ENCODE data around the gene MAP3K5.
A peak's percentile ranks its signal among the peaks of the same experiment; 100 is the strongest.

The MAP3K5 gene

DNA sequence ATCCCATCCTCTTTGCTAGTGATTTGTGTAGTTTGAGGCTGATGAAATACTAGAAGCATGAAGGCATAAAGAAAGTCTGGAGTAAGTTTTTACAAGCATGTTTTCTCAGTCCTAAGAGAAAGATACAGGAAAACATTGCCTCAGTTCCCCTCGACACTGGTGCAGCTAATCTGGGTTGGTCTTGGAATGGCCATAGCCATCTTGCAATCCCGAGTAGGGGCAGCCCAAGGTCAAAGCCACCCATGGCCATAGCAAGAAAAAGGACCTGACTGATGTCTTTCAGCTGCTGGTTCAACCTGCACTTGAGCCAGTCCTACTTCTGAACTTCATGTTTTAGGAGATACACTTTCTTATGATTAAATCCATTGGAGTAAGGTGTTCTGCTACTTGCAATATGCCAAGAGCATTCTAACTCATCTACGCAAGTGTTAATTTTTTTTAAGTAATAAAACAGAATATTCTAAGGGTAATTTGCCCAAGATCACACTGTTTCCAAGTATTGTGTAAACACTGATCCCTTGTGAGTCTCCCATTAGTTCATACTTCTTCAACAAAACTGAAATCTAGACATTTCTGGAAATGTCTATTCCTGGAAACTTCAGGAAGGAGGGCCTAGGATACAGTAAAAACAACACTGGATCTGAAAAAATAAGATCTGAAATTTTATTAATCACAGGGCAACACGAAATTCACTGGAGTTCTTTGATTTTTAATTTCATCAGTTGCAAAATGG is 108.9 kb downstream of the MAP3K5 start:
- no peak for DNase-seq (ENCODE audit: low read depth)

DNA sequence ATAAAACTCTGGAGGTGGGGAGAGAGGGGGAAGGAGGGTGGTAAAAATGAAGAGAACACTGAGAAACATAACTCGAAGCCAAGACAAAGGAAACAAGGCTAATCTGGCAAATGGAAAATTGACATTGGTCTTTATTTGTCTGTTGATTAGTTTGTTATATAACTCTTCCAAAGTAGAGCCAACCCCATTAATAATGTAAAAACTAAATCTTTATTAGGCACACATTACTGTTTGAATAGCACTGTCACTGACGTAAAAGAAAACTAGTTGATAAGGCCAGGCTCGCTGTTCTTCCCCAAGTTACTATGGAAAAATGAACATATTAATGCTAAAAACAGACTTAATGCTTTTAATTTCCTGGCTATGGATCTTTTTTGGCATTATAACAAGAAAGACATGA is 110.0 kb downstream of the MAP3K5 start:
- DNase-seq (ENCODE audit: low read depth), result no peak

DNA sequence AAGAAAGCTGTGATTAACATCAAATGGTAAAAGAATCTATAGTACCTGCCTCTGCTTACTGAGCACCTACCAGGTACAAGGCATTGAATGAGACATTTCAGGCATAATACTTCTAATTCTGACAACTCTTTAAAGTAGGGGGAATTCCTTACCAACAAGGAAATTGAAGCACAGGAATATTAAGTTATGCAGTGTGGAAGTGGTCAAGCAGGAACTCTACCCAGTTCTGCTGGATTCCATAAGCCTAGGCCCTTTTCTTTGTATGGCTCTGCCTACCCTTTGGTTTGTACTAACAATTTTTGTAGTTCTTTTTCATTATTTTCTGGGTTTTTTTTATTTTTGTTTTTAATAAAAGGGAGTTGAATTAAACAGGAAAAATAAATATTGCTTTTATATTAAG is 114.5 kb downstream of the MAP3K5 start:
- DNase-seq (ENCODE audit: low read depth), result no peak

DNA sequence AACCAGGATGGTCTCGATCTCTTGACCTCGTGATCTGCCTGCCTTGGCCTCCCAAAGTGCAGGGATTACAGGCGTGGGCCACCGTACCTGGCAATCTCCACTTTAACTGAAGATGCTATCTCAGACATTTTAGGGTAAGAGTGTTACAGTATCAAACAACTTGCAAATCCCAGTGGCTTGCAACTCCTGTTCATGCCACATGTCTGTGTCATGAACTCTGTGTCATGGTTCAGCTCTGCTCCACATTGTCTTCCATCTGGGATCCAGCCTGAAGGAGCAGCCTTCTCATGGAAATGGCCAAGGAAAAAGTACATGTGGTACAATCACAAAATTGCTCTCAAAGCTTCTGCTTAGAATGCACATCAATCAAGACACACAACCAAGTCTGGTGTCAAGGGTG is 114.9 kb downstream of the MAP3K5 start:
- DNase-seq (ENCODE audit: low read depth), result no peak

DNA sequence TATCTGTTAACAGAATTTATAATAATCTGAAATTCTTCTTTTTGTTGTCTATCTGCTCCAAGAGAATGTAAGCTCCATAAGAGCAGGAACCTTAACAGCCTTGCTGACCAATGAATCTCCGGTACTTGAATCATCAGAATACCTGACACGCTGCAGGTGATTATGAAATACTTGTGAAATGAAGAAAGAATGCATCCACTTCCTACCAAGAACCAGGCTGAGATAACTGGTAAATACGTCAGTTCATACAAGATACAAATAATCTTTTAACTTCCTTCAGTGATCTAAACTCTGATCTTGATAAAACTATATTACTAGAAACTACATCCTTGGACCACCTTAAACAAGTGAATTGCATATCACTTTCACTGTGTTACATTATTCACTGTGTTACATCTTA is 116.2 kb downstream of the MAP3K5 start:
- DNase-seq (ENCODE audit: low read depth), result no peak

DNA sequence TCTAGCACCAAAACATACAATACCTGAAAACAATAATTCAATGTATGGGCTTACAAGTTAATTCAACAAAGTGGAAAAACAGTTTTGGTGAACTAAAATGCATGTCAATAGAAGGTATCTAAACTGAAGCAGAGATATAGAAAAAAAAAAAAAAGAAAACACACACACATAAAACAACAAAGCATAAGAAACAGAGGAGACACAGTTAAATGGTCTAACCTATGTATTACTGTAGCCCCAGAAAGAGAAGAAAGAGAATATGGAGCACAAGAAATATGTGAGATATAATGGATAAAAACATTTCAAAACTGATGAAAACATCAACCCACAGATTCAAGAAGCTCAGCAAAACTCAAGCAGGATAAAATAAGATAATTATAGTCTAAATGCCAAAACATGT is 118.7 kb downstream of the MAP3K5 start:
- no peak for DNase-seq (ENCODE audit: low read depth)

DNA sequence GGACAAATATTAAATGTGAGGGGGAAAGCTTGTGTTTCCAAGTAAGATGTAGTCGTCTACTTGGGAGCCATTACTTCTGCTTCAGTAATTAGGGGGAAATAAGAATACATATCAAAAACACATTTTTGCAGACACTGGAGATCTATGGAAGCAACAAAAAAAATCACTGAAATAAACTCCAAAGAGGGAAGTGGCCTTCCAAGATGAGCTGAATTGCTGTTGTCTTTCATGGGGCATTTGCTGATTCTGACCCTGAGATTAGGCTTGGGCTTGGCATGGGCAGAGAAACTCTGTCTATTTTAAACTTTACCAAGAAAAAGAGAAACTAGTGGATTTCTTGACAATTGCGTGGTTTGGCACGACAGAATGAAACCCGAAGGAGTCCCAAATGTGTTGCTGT is 120.1 kb downstream of the MAP3K5 start:
- DNase-seq (ENCODE audit: low read depth), result no peak

DNA sequence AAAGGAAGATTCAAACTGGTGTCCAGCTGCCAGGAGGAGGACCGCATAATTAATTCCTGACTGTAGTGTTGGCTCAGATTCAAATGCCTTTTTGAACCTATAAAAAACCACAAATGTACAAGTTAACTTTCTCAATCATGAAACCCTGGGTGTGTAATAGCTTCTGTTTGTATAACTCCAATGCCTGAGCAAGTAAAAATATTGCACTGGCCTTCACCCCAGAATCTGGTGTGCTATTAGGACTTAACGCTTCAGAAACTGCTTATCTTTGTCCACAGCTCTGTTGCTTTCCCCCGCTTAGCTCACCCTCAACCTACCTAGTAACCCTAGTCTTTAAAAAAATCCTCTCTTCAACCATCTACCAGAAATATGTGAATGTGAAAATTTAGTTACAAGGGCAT is 123.0 kb downstream of the MAP3K5 start:
- DNase-seq (ENCODE audit: low read depth), result peak; percentile 79

DNA sequence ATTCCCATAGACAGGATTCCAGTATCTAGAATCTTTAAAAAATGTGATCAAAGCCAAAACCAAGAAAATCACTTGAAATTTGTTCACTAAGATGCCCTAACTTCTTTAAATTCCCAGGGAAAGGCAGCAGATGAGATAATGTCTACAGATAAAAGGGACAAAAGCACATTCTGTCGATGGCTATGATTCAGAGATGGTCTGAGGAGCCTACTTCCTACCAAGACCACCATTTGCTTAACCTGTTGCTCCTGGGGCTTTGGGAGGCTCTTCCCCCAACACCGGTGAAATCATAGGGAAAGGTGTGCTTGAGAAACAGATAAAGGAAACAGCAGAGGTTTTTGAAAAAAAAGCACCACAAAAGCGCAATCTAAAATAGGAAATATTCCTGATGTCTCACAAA is 123.7 kb downstream of the MAP3K5 start:
- no peak for DNase-seq (ENCODE audit: low read depth)

DNA sequence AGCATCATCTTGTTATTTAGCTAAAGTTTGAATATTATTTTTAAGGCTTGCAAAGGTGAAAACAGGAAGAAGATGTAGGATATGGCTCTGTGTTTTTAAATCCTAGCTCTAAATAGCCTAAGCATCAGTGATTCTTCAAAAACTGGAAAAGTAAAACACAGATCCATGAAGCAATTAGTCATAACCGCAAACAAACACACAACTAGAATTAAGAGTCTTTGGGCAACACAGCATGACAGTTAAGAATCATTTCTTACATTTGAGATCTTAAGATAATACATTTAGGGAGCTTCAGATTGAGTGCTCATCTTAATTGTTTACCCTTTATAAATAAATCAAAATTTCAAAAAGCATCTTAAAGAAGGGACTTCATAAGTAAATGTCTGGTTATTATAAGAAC is 126.2 kb downstream of the MAP3K5 start:
- DNase-seq (ENCODE audit: low read depth), result no peak

DNA sequence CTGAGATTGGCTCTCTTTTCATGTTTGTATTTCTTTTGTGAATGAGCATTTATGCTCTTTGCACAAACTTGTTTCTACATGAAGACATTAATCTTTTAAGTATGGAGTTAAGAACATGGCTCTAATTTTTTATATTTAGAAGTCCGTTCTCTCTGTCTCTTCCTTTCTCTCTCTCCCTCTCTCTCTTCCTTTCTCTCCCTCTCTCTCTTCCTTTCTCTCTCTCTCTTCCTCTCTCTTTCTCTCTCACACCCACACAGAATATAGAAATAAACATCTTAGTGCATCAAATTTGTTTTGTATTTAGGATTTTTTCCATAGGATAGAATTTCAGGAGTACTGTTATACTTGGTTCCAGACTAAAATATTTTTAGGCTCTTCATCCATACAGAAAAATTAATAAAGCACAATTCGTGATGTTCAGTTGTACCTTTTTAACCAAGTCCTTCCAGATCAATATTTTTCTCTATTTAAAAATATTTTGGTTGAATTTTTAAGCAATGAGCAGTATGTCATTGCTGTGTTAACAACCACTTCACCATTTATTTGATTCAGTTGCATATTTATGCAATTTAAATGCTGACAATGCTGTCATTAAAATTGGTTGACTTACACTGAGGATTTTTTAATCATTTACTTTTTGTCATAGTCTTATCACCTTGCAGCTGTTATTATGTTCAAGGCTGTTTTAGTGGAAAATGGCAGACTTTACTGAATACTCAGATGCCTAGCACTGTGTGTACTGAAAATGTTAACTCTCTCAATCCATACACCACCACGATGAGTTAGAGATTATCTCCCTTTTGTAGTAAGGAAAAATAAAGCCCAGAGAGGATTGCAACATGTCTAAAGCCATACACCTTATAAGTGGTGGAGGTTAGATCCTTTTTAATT is 129.7 kb downstream of the MAP3K5 start:
- no peak for DNase-seq (ENCODE audit: low read depth)

DNA sequence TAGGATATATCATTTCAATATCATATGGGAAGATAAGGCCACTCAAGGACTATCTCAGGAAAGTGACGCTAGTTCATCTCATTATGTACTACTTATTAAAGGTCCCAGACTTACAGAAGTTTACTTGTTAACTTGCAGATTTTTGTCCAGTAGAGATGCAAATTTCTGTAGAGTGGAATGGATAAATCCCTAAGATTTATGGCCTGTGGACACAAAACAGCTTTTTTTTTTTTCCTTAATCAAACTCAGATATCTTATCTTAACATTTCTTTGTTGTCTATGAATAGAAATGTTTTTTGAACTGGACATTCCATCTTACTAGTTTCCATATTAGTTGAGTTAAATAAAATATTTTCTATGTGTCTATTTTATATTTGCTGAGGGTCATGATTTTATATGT is 131.6 kb downstream of the MAP3K5 start:
- no peak for DNase-seq (ENCODE audit: low read depth)

DNA sequence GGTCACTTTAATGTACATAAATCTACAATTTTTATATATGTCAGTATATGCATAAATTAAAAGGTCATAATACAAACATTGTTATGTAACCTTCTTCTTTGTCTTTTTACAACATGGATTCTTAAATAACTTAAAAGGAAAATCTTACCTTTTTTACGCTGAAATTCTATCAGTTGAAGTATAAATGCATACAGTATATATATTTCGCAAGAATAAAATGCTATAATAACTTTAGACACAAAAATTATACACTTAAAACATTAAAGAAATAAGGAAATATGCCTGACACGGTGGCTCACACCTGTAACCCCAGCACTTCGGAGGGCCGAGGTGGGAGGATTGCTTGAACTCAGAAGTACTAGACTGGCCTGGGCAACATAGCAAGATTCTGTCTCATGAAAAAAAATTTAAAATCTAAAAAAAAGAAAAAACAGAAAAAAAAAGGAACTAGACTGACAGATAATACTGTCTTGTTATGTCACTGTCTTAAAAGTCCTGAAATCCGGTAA is 132.2 kb downstream of the MAP3K5 start:
- DNase-seq (ENCODE audit: low read depth), result no peak

DNA sequence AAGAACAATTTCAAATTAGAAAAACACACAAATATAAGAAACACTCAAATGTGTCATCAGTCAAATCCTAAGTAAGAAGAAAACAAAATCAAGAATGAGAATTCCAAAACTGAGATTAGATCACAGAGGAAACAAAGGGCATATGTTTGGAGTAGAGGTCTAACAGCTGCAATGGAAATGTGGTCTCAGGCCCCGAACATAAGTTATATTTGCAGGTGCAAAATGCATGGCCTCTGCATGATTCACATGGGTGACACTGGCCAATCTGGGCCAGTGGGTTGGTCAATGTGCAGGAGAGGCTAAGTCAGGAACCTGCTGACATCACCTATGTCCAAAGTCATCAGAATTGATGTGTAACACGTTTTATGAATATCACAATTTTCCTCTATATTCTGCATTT is 133.6 kb downstream of the MAP3K5 start:
- no peak for DNase-seq (ENCODE audit: low read depth)

DNA sequence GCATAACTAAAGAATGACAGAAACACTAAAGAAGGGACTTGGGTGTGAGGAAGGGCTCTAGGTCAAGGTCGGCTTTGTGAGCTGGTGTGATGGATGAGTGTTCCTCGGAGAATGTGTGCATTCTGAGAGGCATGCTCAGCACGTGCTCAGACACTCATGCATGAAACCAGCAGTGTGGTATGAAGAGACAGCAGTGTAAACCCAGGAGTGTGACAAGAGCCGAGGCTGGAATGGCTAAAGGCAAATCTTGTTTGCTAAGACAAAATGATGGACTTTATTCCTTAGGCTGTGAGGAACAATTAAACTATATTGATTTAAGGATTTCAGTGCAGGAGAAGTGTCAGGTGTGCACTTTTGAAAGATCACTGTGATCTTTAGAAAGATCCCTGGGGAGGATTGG is 134.6 kb downstream of the MAP3K5 start:
- DNase-seq (ENCODE audit: low read depth), result no peak

DNA sequence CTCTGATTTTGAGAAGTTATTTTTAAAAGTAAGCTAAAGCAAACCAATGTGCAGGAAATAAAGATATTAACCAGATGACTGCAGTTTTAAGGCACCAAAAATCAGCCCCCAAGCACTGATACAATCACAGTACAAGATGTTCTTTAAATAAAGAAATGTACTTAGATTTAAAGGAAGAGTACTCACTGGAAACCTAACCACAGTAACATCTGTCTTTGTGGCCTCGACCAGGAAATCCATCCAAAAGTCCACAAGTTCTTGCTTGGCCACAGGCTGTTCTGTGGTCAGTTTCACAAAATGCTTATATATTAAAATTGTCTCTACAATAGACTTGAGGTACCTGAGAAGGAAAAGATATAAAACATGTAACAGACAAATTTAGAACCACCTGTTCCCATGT is 136.2 kb downstream of the MAP3K5 start:
- DNase-seq (ENCODE audit: low read depth), result no peak

DNA sequence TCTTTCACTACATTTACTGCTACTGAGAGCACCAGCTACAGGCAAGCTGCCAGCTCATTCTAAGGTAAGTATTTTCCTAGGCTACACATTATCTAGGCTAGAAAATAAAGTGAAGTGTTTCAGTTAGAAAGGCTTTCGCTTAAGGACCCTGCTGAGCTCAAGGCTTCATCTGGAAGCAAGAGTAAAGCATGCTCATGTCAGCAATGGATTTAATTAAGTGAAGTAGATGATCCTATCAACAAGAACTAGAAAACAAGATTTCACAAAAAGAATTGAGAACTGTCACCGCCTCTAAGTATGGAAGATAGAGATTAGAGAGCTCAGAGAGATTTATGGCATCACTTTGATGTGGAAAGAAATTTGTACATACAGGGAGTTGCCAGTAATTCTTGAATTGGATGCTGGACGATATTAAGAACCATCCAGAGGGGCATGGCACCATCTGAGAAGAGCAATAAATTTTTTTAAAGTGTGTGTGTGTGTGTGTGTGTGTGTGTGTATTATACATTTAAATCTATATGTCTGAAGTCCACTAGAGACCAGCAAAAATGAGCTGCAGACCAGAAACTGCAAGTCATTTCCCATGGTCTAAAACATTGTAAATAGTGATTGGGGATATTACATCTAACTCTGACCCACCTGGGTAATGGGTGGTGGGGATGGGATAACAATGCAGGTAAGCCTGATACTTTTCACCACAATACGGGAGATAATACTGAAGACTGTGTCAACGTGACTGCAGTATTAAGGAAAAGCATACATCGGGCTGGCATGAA is 136.8 kb downstream of the MAP3K5 start:
- no peak for DNase-seq (ENCODE audit: low read depth)

DNA sequence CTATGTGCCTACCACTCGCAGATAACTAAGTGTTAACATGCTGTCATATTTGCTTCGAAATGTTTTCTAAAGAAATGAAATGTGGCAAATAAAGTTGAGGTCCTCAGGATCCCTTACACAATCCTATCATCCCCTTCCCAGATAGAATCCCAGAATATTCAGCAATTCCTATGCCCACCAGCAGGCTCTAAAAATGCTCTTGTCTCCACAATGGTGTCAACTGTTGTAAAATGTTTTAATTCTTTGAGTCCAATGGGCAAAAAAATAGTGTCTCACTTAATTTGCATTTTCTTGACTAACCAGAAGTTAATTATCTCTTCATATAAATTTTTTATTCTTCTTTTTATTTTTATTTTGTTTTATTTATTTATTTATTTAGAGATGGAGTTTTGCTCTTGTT is 138.2 kb downstream of the MAP3K5 start:
- no peak for DNase-seq (ENCODE audit: low read depth)

DNA sequence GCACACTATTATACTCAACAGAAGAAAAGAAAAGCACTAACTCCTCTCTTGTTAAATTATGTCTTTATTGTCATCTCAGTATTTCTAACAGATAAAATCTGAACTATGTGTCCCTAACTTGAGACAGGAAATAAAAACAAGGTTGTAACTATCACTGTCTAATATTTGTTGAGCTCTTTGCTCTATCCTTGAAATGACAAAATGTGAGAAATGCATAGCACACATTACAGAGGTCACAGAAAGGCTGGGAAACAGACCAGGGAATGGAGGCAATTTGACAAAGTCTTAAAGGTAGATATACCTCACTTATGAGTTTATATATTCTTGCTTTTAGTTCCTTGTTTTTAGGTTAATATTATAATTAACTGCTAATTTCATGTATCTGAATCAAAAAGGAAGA is 139.6 kb downstream of the MAP3K5 start:
- no peak for DNase-seq (ENCODE audit: low read depth)

DNA sequence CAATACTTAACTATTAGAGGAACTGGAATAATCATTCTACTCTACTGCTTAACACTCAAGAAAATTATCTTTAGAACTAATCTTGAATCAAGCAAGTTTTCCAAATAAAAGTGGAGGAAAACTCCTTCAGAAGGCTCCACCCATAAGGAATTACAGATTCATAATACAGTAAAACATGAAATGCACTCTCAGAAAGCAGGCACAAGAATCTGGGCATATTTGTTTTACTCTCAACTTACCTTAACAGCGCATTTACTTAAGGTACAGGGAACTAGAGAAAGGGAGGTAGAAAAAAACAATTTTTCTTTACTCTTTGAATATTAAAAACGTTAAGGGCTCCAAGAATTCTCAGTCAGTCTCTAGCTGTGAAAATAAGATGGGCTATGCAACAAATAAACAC is 140.3 kb downstream of the MAP3K5 start:
- no peak for DNase-seq (ENCODE audit: low read depth)

DNA sequence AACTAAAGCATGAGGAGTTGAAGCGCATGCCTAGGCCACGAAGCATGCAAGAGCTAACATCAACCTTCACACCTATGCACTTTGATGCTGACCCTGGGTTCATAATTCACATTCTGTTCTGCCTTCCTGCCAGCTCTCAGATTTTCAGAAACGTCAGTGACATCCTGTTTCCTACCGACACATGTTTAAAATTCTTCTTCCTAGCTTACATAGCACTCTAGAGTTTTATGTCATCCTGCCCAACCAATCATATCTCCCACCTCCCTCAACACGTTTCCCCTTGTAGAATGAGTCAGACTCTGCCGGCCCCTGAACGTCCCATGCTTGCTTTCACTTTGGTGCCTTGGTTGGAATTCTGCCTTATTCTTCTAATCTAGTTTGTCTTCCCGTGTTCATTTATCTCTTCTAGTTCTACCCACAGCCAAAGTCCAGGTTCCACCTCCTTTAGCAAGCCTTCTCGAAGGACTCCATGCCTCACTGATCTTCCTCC is 144.9 kb downstream of the MAP3K5 start:
- peak; percentile 74 for DNase-seq (ENCODE audit: low read depth)

DNA sequence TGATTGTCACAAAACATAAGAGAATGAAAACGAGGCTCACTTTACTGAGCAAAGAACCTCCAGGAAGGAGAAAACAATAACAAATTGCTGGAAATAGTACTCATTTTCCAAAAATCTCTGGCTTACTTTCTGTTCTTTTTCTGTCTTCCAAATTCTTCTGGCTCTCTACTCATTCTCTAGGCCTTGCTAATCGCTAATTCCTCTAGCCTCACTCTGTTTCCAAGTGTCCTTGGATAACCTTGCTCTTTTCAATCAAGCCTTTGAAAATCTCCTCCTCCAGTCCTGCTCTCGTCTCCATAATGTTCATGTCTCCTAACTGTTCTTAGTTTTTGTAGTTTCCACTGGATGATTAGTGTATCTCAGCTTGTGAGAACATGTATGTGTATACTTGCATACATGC is 145.9 kb downstream of the MAP3K5 start:
- no peak for DNase-seq (ENCODE audit: low read depth)

DNA sequence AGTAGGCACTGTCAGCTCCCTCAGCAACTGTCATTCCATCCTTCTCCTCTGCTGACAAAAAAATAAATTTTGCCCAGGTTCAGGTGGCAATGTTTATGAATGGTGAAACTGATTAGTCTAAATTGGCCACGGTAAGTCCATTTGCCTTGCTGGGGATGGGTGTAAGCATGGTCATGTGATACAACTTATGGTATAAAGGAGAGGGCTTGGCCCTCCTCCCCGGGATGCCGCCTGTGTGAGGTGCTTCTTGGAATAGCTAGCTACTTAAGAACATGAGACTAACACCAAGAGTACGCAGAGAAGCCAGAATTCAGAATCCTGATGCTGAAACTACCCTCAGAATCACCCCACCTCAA is 147.7 kb downstream of the MAP3K5 start:
- DNase-seq (ENCODE audit: low read depth), result no peak
